Brain pericyte (primary cell): Measurements from ENCODE around the gene PIGZ.
"Not testable (repeated sequence)": the region's sequence is repeated elsewhere in the genome, so short reads cannot be mapped to it uniquely, and the experiment has no call there.

Experiments
- DNase-seq: peaks from one replicate; pipeline ENCODE4 v3.0.0-alpha.2; 2012; ENCODE audit warnings: low read depth, low spot score

The PIGZ gene

GRCh38 chr3:196949750-196950149, 18.9 kb downstream of the PIGZ start:
- no peak for DNase-seq

- DNase-seq, result no peak
Measured at GRCh38 chr3:196949285-196949619, 19.4 kb downstream of the PIGZ start.

GRCh38 chr3:196948442-196949284, 20.0 kb downstream of the PIGZ start:
- no peak for DNase-seq

- DNase-seq, result no peak
Measured at GRCh38 chr3:196947860-196948441, 20.7 kb downstream of the PIGZ start.

GRCh38 chr3:196947136-196947859, 21.3 kb downstream of the PIGZ start:
- DNase-seq, result no peak

- not testable (repeated sequence) for DNase-seq
Measured at GRCh38 chr3:196944037-196944790, 24.4 kb downstream of the PIGZ start.

- no peak for DNase-seq
Measured at GRCh38 chr3:196942915-196943277, 25.7 kb downstream of the PIGZ start.

- DNase-seq, result peak; percentile 95
Measured at GRCh38 chr3:196942226-196942914, 26.3 kb downstream of the PIGZ start, which contains the start of gene NCBP2. Gene NCBP2, minus strand, starts transcription at chr3:196942528. Its CDS starts 25 bp downstream, at chr3:196942503.

GRCh38 chr3:196941729-196942225, 26.9 kb downstream of the PIGZ start:
- DNase-seq, result peak; percentile 21

GRCh38 chr3:196938576-196938975, 30.1 kb downstream of the PIGZ start:
- no peak for DNase-seq

- DNase-seq, result no peak
Measured at GRCh38 chr3:196938124-196938523, 30.5 kb downstream of the PIGZ start.

- no peak for DNase-seq
Measured at GRCh38 chr3:196936288-196936687, 32.3 kb downstream of the PIGZ start.

- DNase-seq, result no peak
Measured at GRCh38 chr3:196932600-196932999, 36.0 kb downstream of the PIGZ start.

- DNase-seq, result no peak
Measured at GRCh38 chr3:196931828-196932587, 36.6 kb downstream of the PIGZ start.

GRCh38 chr3:196931157-196931556, 37.5 kb downstream of the PIGZ start:
- DNase-seq, result no peak

- DNase-seq, result no peak
Measured at GRCh38 chr3:196927571-196928453, 40.8 kb downstream of the PIGZ start.

- no peak for DNase-seq
Measured at GRCh38 chr3:196920733-196921132, 47.9 kb downstream of the PIGZ start.

- no peak for DNase-seq
Measured at GRCh38 chr3:196918968-196919367, 49.7 kb downstream of the PIGZ start.

- DNase-seq, result no peak
Measured at GRCh38 chr3:196916995-196917394, 51.6 kb downstream of the PIGZ start.
